Measurements from ENCODE around the gene AMPD3. TPM values are rescaled to one million over a fixed set of nuclear protein-coding genes. Genes with fewer than 3 reads are reported as not detected.

The AMPD3 gene
- total and polyA plus RNA-seq, 2 of the 13 experiments (the other 11 are each of a cell fraction or from before 2014, with no cell fraction given), result 0.33 to 2.3 TPM

GRCh38 chr11:10457901-10458300 is 2.8 kb downstream of the AMPD3 start:
- in situ Hi-C loops (cut with HindIII; ENCODE audit: extremely low pct_ligation_motif_present, low pct_unique_long_range_greater_than_20kb) (no loop called here), intact Hi-C loops (cut with micrococcal nuclease; ENCODE audit: unreplicated experiment) (no loop called here)
- DNase-seq (ENCODE audit: low spot score) (no peak), FAIRE-seq (no peak), ATAC-seq (no peak)
- no peaks in the 10 kb centered on the region for H3K79me2 ChIP-seq (ENCODE audit: insufficient read depth, low read length)
- ChIA-PET CTCF (ENCODE audit: low intra/inter-chr PET ratio, low total read pairs) (no interaction called here), POLR2A (no interaction called here)
- no TSS peak for BruUV-seq (replicated peaks)
- peaks cover 0 to 33% of the 10 kb centered on the region in 2 experiments; a peak in 2 of 5 replicates for H3K27me3 ChIP-seq (ENCODE audit: control insufficient read depth in 1 of 2, insufficient read depth in 2 of 2, low read length in 2 of 2)
- H3K9me3 ChIP-seq (ENCODE audit: low read length), result no peaks in the 10 kb centered on the region
- no peak overlapping the region for H3K9ac ChIP-seq (ENCODE audit: insufficient read depth, low read depth, low read length)
- no peak overlapping the region for H3K27ac ChIP-seq (ENCODE audit: extremely low read length, insufficient read depth, low read length)
- no peak overlapping the region for H3K4me2 ChIP-seq (ENCODE audit: low read depth, low read length)
- H2AFZ ChIP-seq (ENCODE audit: low read length), result no peak overlapping the region
- peaks cover 21% of the 10 kb centered on the region for H3K4me1 ChIP-seq (ENCODE audit: insufficient read depth, low read length)
- H3K4me3 ChIP-seq (replicated peaks in 1 of 3; ENCODE audit: insufficient read depth in 1 of 3, low read depth in 2 of 3, low read length in 3 of 3), result no peak overlapping the region
- H4K20me1 ChIP-seq (ENCODE audit: insufficient read depth, low read length), result no peaks in the 10 kb centered on the region
- H3K36me3 ChIP-seq (replicated peaks in 1 of 2; ENCODE audit: control insufficient read depth in 1 of 2, insufficient read depth in 2 of 2, low read length in 2 of 2), result no peaks in the 10 kb centered on the region
- TF ChIP-seq, protein P1, sequence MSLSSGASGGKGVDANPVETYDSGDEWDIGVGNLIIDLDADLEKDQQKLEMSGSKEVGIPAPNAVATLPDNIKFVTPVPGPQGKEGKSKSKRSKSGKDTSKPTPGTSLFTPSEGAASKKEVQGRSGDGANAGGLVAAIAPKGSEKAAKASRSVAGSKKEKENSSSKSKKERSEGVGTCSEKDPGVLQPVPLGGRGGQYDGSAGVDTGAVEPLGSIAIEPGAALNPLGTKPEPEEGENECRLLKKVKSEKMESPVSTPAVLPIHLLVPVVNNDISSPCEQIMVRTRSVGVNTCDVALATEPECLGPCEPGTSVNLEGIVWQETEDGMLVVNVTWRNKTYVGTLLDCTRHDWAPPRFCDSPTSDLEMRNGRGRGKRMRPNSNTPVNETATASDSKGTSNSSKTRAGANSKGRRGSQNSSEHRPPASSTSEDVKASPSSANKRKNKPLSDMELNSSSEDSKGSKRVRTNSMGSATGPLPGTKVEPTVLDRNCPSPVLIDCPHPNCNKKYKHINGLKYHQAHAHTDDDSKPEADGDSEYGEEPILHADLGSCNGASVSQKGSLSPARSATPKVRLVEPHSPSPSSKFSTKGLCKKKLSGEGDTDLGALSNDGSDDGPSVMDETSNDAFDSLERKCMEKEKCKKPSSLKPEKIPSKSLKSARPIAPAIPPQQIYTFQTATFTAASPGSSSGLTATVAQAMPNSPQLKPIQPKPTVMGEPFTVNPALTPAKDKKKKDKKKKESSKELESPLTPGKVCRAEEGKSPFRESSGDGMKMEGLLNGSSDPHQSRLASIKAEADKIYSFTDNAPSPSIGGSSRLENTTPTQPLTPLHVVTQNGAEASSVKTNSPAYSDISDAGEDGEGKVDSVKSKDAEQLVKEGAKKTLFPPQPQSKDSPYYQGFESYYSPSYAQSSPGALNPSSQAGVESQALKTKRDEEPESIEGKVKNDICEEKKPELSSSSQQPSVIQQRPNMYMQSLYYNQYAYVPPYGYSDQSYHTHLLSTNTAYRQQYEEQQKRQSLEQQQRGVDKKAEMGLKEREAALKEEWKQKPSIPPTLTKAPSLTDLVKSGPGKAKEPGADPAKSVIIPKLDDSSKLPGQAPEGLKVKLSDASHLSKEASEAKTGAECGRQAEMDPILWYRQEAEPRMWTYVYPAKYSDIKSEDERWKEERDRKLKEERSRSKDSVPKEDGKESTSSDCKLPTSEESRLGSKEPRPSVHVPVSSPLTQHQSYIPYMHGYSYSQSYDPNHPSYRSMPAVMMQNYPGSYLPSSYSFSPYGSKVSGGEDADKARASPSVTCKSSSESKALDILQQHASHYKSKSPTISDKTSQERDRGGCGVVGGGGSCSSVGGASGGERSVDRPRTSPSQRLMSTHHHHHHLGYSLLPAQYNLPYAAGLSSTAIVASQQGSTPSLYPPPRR (CRISPR knock-in tag; IDR thresholded peaks at IDR 0.05; ENCODE audit: borderline replicate concordance), result no peak
- TF ChIP-seq MXI1 (IDR thresholded peaks at IDR 0.05; ENCODE audit: borderline replicate concordance, low read depth, low read length) (no peak), ZBTB44 (CRISPR knock-in tag; IDR thresholded peaks at IDR 0.05) (no peak), ZNF552 (CRISPR knock-in tag; IDR thresholded peaks at IDR 0.05; ENCODE audit: borderline replicate concordance) (no peak), SMAD3 (CRISPR knock-in tag; IDR thresholded peaks at IDR 0.05) (no peak), ZNF512 (CRISPR knock-in tag; IDR thresholded peaks at IDR 0.05) (no peak), POLR2A (IDR thresholded peaks at IDR 0.05; ENCODE audit: insufficient read depth in 1 of 2, low read depth in 2 of 2, low read length in 2 of 2) (no peak), ZFP62 (CRISPR knock-in tag; IDR thresholded peaks at IDR 0.05) (no peak), NFYC (CRISPR knock-in tag; IDR thresholded peaks at IDR 0.05) (no peak), ZC3H4 (CRISPR knock-in tag; IDR thresholded peaks at IDR 0.05; ENCODE audit: borderline replicate concordance) (no peak), CBFB (CRISPR knock-in tag; IDR thresholded peaks at IDR 0.05) (no peak), ZNF768 (CRISPR knock-in tag; IDR thresholded peaks at IDR 0.05) (no peak), ZNF143 (CRISPR knock-in tag; IDR thresholded peaks at IDR 0.05) (no peak), ZNF737 (CRISPR knock-in tag; IDR thresholded peaks at IDR 0.05; ENCODE audit: borderline replicate concordance) (no peak), MEIS2 (CRISPR knock-in tag; IDR thresholded peaks at IDR 0.05) (no peak)
- TF ChIP-seq, protein P2, sequence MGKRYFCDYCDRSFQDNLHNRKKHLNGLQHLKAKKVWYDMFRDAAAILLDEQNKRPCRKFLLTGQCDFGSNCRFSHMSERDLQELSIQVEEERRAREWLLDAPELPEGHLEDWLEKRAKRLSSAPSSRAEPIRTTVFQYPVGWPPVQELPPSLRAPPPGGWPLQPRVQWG (CRISPR knock-in tag; IDR thresholded peaks at IDR 0.05; ENCODE audit: borderline replicate concordance, low read depth), result no peak

All from HepG2 (cell line).